H9 (cell line): ENCODE measurements around the gene SYT2. TPM values are rescaled to one million over a fixed set of nuclear protein-coding genes. Genes with fewer than 3 reads are reported as not detected.
"Not testable (repeated sequence)": the region's sequence is repeated elsewhere in the genome, so short reads cannot be mapped to it uniquely, and the experiment has no call there.

Experiments
- DNase-seq: peaks from one replicate; pipeline ENCODE4 v3.0.0-alpha.2; 2017
- H2AFZ ChIP-seq: one replicate; pipeline ENCODE4 v1.6.1; 2013; ENCODE audit warnings: mild to moderate bottlenecking, low read length, control low read depth, moderate library complexity
- H2AK5ac ChIP-seq: 2 replicates; pipeline ENCODE4 v1.6.1; 2013; ENCODE audit warnings: low read length, control low read depth, mixed read lengths; ENCODE audit not compliant: insufficient read length
- H2BK120ac ChIP-seq: one replicate; pipeline ENCODE4 v1.6.1; 2013; ENCODE audit warnings: low read depth, mild to moderate bottlenecking, low read length, control low read depth, inconsistent platforms; ENCODE audit not compliant: poor library complexity, severe bottlenecking
- H2BK12ac ChIP-seq: 2 replicates; pipeline ENCODE4 v1.6.1; 2013; ENCODE audit warnings: low read length, control low read depth, mixed read lengths, low read depth; ENCODE audit not compliant: insufficient read length
- H2BK15ac ChIP-seq: 2 replicates; pipeline ENCODE4 v1.6.1; 2013; ENCODE audit warnings: low read depth, low read length, control low read depth
- H2BK20ac ChIP-seq: one replicate; pipeline ENCODE4 v1.6.1; 2013; ENCODE audit warnings: low read depth, mild to moderate bottlenecking, low read length, control low read depth, inconsistent platforms; ENCODE audit not compliant: poor library complexity, severe bottlenecking
- H2BK5ac ChIP-seq: 2 replicates; pipeline ENCODE4 v1.6.1; 2013; ENCODE audit warnings: low read length, control low read depth, mixed read lengths; ENCODE audit not compliant: insufficient read length
- H3K14ac ChIP-seq: 2 replicates; pipeline ENCODE4 v1.6.1; 2013; ENCODE audit warnings: low read length, control low read depth; ENCODE audit not compliant: insufficient read depth
- H3K18ac ChIP-seq: 2 replicates; pipeline ENCODE4 v1.6.1; 2013; ENCODE audit warnings: low read depth, mild to moderate bottlenecking, mixed read lengths, low read length, control low read depth; ENCODE audit not compliant: insufficient read length
- H3K23ac ChIP-seq: 2 replicates; pipeline ENCODE4 v1.6.1; 2013; ENCODE audit warnings: low read length, control low read depth, mixed read lengths, low read depth; ENCODE audit not compliant: insufficient read length
- H3K23me2 ChIP-seq: 2 replicates; pipeline ENCODE4 v1.6.1; 2013; ENCODE audit warnings: low read depth, mild to moderate bottlenecking, mixed read lengths, low read length, control low read depth; ENCODE audit not compliant: insufficient read length, poor library complexity, severe bottlenecking
- H3K27ac ChIP-seq: 2 replicates; pipeline ENCODE4 v1.5.1; 2013; ENCODE audit warnings: low read length, control low read depth, mixed read lengths, low read depth; ENCODE audit not compliant: insufficient read length
- H3K27me3 ChIP-seq: 2 replicates; pipeline ENCODE4 v1.6.1; 2013; ENCODE audit warnings: low read length, control low read depth, inconsistent platforms; ENCODE audit not compliant: insufficient read depth
- H3K4ac ChIP-seq: 2 replicates; pipeline ENCODE4 v1.6.1; 2013; ENCODE audit warnings: low read depth, mild to moderate bottlenecking, control low read depth, inconsistent platforms, low read length, moderate library complexity
- H3K4me1 ChIP-seq: 2 replicates; pipeline ENCODE4 v1.6.1; 2013; ENCODE audit warnings: low read length, control low read depth, inconsistent platforms; ENCODE audit not compliant: insufficient read depth
- H3K4me2 ChIP-seq: 2 replicates; pipeline ENCODE4 v1.6.1; 2013; ENCODE audit warnings: low read length, control low read depth, mixed read lengths; ENCODE audit not compliant: insufficient read length, insufficient read depth
- H3K56ac ChIP-seq: 2 replicates; pipeline ENCODE4 v1.6.1; 2013; ENCODE audit warnings: low read depth, mild to moderate bottlenecking, mixed read lengths, low read length, control low read depth; ENCODE audit not compliant: insufficient read length
- H3K79me1 ChIP-seq: 2 replicates; pipeline ENCODE4 v1.6.1; 2013; ENCODE audit warnings: low read depth, mild to moderate bottlenecking, moderate library complexity, low read length, control low read depth, inconsistent platforms; ENCODE audit not compliant: insufficient read depth, poor library complexity, severe bottlenecking
- H3K79me2 ChIP-seq: 2 replicates; pipeline ENCODE4 v1.6.1; 2013; ENCODE audit warnings: low read length, control low read depth, inconsistent platforms; ENCODE audit not compliant: insufficient read depth
- H3K9ac ChIP-seq: 2 replicates; pipeline ENCODE4 v1.6.1; 2013; ENCODE audit warnings: low read length, control low read depth, mixed read lengths; ENCODE audit not compliant: insufficient read length; ENCODE audit errors: extremely low read depth
- H3K9me3 ChIP-seq: one replicate; pipeline ENCODE4 v1.6.1; 2013; ENCODE audit warnings: low read depth, low read length, inconsistent platforms; ENCODE audit not compliant: control insufficient read depth
- H3T11ph ChIP-seq: one replicate; pipeline ENCODE4 v1.6.1; 2013; ENCODE audit warnings: mild to moderate bottlenecking, low read length, control low read depth, inconsistent platforms
- H4K20me1 ChIP-seq: one replicate; pipeline ENCODE4 v1.6.1; 2013; ENCODE audit not compliant: control insufficient read depth, insufficient read length, insufficient read depth
- H4K5ac ChIP-seq: 2 replicates; pipeline ENCODE4 v1.6.1; 2013; ENCODE audit warnings: low read depth, mild to moderate bottlenecking, mixed read lengths, low read length, control low read depth; ENCODE audit not compliant: insufficient read length
- H4K8ac ChIP-seq: replicated peaks from 2 replicates; pipeline ENCODE4 v1.6.1; 2013; ENCODE audit warnings: low read length, control low read depth, mixed read lengths, low read depth; ENCODE audit not compliant: insufficient read length
- H4K91ac ChIP-seq: 2 replicates; pipeline ENCODE4 v1.6.1; 2013; ENCODE audit warnings: low read depth, mild to moderate bottlenecking, moderate library complexity, mixed read lengths, low read length, control low read depth; ENCODE audit not compliant: insufficient read length
- H3K27ac Mint-ChIP-seq, 3 experiments: 2 replicates in 2 of 3; 3 replicates in 1 of 3; pipeline ENCODE4 v1.8.0; 2020 to 2021; ENCODE audit warnings: mixed read lengths in 3 of 3, mild to moderate bottlenecking in 1 of 3, moderate library complexity in 1 of 3
- H3K27me3 Mint-ChIP-seq: 2 replicates; pipeline ENCODE4 v1.8.0; 2021; ENCODE audit warnings: low read depth, mild to moderate bottlenecking, moderate library complexity, mixed read lengths
- H3K36me3 Mint-ChIP-seq, 3 experiments: 2 replicates in 2 of 3; 3 replicates in 1 of 3; pipeline ENCODE4 v1.8.0; 2020 to 2021; ENCODE audit warnings: low read depth in 3 of 3, mixed read lengths in 3 of 3; ENCODE audit not compliant: insufficient read depth in 1 of 3
- H3K4me1 Mint-ChIP-seq, 2 experiments: 2 replicates each; pipeline ENCODE4 v1.8.0; 2020; ENCODE audit warnings: mixed read lengths in 2 of 2
- H3K4me3 Mint-ChIP-seq, 2 experiments: 2 replicates in 1 of 2; 3 replicates in 1 of 2; pipeline ENCODE4 v1.8.0; 2020 to 2021; ENCODE audit warnings: mild to moderate bottlenecking in 2 of 2, mixed read lengths in 2 of 2, moderate library complexity in 1 of 2
- H3K9me3 Mint-ChIP-seq, 2 experiments: 2 replicates in 1 of 2; 3 replicates in 1 of 2; pipeline ENCODE4 v1.8.0; 2020; ENCODE audit warnings: mild to moderate bottlenecking in 2 of 2, mixed read lengths in 2 of 2, moderate library complexity in 1 of 2
- CTCF ChIP-seq: fragments of 200-600 bp; sonication (generic); conservative IDR thresholded peaks from 3 replicates; pipeline ENCODE4 v1.8.0; 2021; ENCODE audit warnings: antibody characterized with exemption, mild to moderate bottlenecking
- WGBS: extraction: QIAGEN DNeasy Blood & Tissue Kit; methylation state at CpG from one replicate; pipeline ENCODE4 v1.1.7; 2013; ENCODE audit warnings: missing lambda C conversion rate, low lambda C conversion rate, mixed read lengths; ENCODE audit not compliant: insufficient read length; ENCODE audit errors: extremely low coverage; 5-methylcytosine and 5-hydroxymethylcytosine counted together
- total RNA-seq: library from RNA; stranded (reverse); gene quantifications from 2 replicates; pipeline ENCODE4 v1.2.1, GENCODE V29; 2021

Gene SYT2
- total RNA-seq, 1 experiment from 2014 or later: 3.3 TPM

GRCh38 chr1:202553560-202554038, 156.7 kb downstream of the SYT2 start:
- no peak overlapping the region for H3K27ac ChIP-seq
- H3K4me2 ChIP-seq: no peak overlapping the region
- no peak overlapping the region for H2BK15ac ChIP-seq
- H4K91ac ChIP-seq: no peak overlapping the region
- H3K9me3 Mint-ChIP-seq: no peaks in the 10 kb centered on the region
- no CpG with 5 or more reads among the region's 3 CpGs for WGBS
- no peak overlapping the region for H4K5ac ChIP-seq
- no peak overlapping the region for H2AFZ ChIP-seq
- H2BK5ac ChIP-seq: no peak overlapping the region
- no peaks in the 10 kb centered on the region for H3K23me2 ChIP-seq
- H3K27ac Mint-ChIP-seq: no peak overlapping the region; a peak in 1 of 7 replicates
- H2BK120ac ChIP-seq: no peak overlapping the region
- H3K4me3 Mint-ChIP-seq: no peak overlapping the region
- H3K9ac ChIP-seq: no peak overlapping the region
- H3K79me2 ChIP-seq: no peaks in the 10 kb centered on the region
- no peaks in the 10 kb centered on the region for H3K27me3 Mint-ChIP-seq
- H4K8ac ChIP-seq: no peak overlapping the region
- H2BK20ac ChIP-seq: no peak overlapping the region
- no peak for DNase-seq
- H3K23ac ChIP-seq: no peak overlapping the region
- H4K20me1 ChIP-seq: no peaks in the 10 kb centered on the region
- peaks cover 6 to 8% of the 10 kb centered on the region in 2 experiments; a peak in 3 of 4 replicates for H3K4me1 Mint-ChIP-seq
- H3T11ph ChIP-seq: no peak overlapping the region
- no peak overlapping the region for H3K14ac ChIP-seq
- H3K9me3 ChIP-seq: no peaks in the 10 kb centered on the region
- no peak overlapping the region for H2BK12ac ChIP-seq
- no peaks in the 10 kb centered on the region for H3K4me1 ChIP-seq
- H3K27me3 ChIP-seq: no peaks in the 10 kb centered on the region
- H3K36me3 Mint-ChIP-seq: no peaks in the 10 kb centered on the region
- TF ChIP-seq CTCF: no peak
- H3K4ac ChIP-seq: no peak overlapping the region
- no peak overlapping the region for H3K18ac ChIP-seq
- no peaks in the 10 kb centered on the region for H3K79me1 ChIP-seq
- no peak overlapping the region for H2AK5ac ChIP-seq
- no peak overlapping the region for H3K56ac ChIP-seq

GRCh38 chr1:202553078-202553477, 157.2 kb downstream of the SYT2 start:
- not testable (repeated sequence) for H3K27ac ChIP-seq, H2BK5ac ChIP-seq, H3K4me1 Mint-ChIP-seq

More at GRCh38 chr1:202553078-202553477, 157.2 kb downstream of the SYT2 start:
- no CpG with 5 or more reads among the region's 1 CpG for whole genome bisulfite sequencing
- not testable (repeated sequence) for H3K18ac ChIP-seq, H3K4ac ChIP-seq, H4K91ac ChIP-seq, H3K36me3 Mint-ChIP-seq, H3K27me3 ChIP-seq, H3K56ac ChIP-seq, H2AK5ac ChIP-seq, H3K27ac Mint-ChIP-seq, H2BK20ac ChIP-seq, H3K4me2 ChIP-seq, H4K20me1 ChIP-seq, H3K27me3 Mint-ChIP-seq, H4K5ac ChIP-seq, H3K14ac ChIP-seq, H2AFZ ChIP-seq, H3K4me3 Mint-ChIP-seq, H2BK120ac ChIP-seq, H4K8ac ChIP-seq, H3K9ac ChIP-seq, H3K9me3 ChIP-seq, DNase-seq, H3K79me1 ChIP-seq, H2BK12ac ChIP-seq, H3K23ac ChIP-seq, H2BK15ac ChIP-seq, H3K23me2 ChIP-seq, H3K4me1 ChIP-seq, H3T11ph ChIP-seq, H3K9me3 Mint-ChIP-seq, H3K79me2 ChIP-seq
